Muscle of arm (tissue), 12 donors: ENCODE results near the gene GOPC. TPM values are rescaled to one million over a fixed set of nuclear protein-coding genes. Genes with fewer than 3 reads are reported as not detected.

Source experiments
- DNase-seq: peaks from one replicate; pipeline ENCODE4 v3.0.0-alpha.2; 2013
- polyA plus RNA-seq, 12 donors: library from polyadenylated mRNA; unstranded; fragments of 120-200 nt; gene quantifications; one replicate each; pipeline ENCODE4 v1.2.1, GENCODE V29; 2013; ENCODE audit not compliant: insufficient read length in 12 of 12

The GOPC gene
- polyA plus RNA-seq, 12 donors = 41.9 to 60.0 (median 52.3) TPM; not detected in 1

GRCh38 chr6:117550618-117551242, 51.6 kb downstream of the GOPC start:
- DNase-seq = no peak

DNA sequence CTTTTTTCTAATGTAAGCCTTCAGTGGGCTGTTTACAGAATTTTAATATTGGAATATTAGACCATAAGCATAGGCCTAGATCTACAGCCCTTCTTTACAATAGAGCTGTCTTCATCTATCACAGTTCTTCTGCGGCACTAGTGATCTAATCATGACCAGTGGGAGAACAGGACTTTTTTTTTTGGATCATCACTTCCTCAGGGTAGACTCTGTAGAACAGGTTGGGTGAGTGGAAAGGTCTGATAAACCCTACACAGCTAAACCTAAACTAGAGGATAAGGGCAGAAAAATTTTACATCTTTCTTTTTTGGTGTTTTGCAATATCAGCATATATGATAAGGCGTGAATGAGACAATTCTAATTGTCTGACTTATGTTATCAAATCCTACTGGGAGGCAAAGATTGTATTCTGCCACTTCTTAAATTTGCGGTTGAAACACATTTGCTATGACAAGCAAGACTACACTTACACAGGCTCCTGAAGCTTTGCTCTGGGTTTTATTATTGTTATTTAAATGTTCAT, 52.2 kb downstream of the GOPC start:
- DNase-seq = no peak

DNA sequence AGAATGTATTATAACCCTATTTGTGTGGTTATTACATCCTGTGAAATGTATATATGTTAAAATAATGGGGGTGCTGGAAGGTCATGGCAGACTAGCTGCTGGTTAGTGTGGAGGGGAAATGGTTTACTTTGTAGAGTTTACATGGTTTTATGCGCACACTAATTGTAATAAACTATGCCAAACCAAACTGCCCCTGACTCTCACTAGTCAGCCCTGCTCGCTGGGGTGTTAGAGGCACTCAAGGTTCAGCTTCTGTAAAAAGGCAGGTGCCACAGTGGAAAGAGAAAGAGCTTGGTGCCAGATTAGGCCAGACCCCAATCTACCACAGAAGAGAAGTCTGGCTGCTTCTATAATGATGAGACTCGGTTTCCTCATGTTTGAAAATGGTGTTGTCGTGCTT, 52.7 kb downstream of the GOPC start:
- no peak for DNase-seq

GRCh38 chr6:117548797-117549301, 53.5 kb downstream of the GOPC start:
- no peak for DNase-seq

- peak; percentile 46 for DNase-seq
Measured at GRCh38 chr6:117547688-117548621, 54.4 kb downstream of the GOPC start.

GRCh38 chr6:117546674-117547073, 55.6 kb downstream of the GOPC start:
- no peak for DNase-seq

- no peak for DNase-seq
Measured at GRCh38 chr6:117545161-117545595, 57.1 kb downstream of the GOPC start.

DNA sequence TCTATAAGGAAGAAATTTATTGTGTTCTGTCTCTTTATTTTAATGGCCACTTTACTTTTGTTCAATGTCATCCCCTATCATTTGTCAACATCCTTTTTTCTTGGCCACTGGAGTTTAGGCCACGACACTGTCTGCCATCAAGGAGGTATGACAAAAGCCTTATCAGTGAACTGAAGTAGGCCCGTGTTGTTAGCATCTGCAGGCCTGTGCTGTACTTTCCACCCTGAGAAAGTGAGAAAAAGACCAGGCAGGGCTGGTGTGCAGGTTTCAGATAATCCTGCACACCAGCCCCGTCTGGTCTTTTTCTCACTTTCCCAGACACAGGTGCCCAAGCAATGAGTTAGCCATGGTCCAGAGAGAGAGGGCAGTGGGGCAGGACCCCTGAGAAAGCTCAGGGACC, 57.6 kb downstream of the GOPC start:
- DNase-seq = no peak

- DNase-seq = no peak
Measured at GRCh38 chr6:117542493-117542892, 59.8 kb downstream of the GOPC start.

GRCh38 chr6:117540670-117541069, 61.6 kb downstream of the GOPC start:
- DNase-seq = no peak

GRCh38 chr6:117538615-117539014, 63.7 kb downstream of the GOPC start:
- DNase-seq = no peak

- no peak for DNase-seq
Measured at GRCh38 chr6:117536317-117536716, 66.0 kb downstream of the GOPC start.

- DNase-seq = no peak
Measured at GRCh38 chr6:117534974-117535373, 67.3 kb downstream of the GOPC start.

DNA sequence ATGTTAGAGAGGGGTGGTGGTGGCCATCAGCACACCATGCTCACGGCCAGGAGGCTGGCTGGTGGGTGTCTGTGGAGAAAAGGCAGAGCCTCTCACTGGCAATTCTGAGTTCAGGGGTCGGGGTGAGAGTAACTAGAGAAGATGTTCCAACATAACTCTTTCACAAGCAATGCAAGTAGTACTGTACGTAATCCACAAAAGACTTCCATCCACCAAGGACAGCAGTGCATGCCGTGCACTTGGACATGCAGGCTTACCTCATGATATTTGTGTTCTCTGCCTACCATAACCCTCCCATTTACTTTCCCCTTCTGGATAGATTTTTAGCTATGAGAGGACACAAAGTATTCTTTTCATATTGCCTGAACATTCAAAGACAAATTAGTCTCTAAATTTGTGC, 68.5 kb downstream of the GOPC start:
- DNase-seq = no peak

- DNase-seq = no peak
Measured at GRCh38 chr6:117531809-117532725, 70.2 kb downstream of the GOPC start.

DNA sequence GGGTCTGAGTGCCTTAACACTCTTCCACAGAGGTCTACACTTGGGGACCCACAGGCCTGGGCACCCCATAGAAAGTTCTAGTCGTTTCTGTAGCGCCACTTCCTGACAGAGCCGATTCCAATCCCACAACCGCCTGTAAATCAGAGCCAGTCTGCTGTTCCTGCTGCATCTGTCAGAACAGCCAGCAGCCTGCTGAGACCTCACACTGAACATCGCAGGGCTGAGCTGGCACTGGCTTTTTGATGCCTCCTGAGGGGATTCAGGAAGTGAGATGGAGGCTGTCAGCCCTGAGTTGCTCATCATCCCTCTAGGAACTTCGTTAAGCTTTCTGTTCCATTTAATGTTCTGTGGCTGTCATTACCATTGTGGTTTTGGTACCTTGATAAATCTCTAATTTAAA, 71.0 kb downstream of the GOPC start:
- no peak for DNase-seq

- no peak for DNase-seq
Measured at GRCh38 chr6:117530467-117531242, 71.7 kb downstream of the GOPC start.

- no peak for DNase-seq
Measured at GRCh38 chr6:117525607-117526006, 76.7 kb downstream of the GOPC start.

- no peak for DNase-seq
Measured at GRCh38 chr6:117521791-117522502, 80.4 kb downstream of the GOPC start.
